Stimulated activated CD8-positive, alpha-beta memory T cell treated with anti-CD3 and anti-CD28 coated beads, Interleukin-4, amount 100 ng/mL, for 1 hour (primary cell): ENCODE results near the gene GUCA1A.
"Not testable (repeated sequence)": the region's sequence is repeated elsewhere in the genome, so short reads cannot be mapped to it uniquely, and the experiment has no call there.

Experiments used
- DNase-seq, 2 donors: peaks; one replicate each; pipeline ENCODE4 v3.0.0-alpha.2; 2020; ENCODE audit warnings: low read depth in 2 of 2, low spot score in 1 of 2

The GUCA1A gene

DNA sequence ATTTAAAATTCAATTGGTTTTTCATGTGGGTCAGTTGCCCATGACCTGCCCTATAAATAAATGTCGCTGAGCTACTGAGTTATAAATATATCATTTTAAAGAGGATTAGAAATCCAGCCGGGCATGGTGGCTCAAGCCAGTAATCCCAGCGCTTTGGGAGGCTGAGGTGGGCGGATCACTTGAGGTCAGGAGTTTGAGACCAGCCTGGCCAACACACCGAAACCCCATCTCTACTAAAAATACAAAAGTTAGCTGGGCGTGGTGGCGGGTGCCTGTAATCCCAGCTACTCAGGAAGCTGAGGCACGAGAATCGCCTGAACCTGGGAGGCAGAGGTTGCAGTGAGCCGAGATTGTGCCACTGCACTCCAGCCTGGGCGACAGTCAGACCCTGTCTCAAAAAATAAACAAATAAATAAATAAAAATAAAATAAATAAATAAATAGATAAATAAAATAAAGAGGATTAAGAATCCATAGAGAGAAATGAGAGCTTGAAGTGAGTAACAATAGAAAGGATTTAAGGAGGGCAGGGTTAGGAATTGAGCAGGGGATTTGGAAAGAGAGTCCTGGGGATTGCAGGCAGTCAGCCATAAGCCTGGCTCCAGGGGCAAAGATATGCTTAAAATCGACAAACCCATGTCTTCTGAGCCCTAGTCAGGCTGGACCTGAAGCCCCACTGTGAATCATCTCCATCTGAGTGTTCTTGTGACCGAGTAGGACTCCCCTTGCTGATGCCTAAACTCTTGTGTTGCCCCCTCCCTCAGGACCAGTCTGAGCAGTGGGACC lies 29.2 kb downstream of the GUCA1A start:
- not testable (repeated sequence) for DNase-seq

DNA sequence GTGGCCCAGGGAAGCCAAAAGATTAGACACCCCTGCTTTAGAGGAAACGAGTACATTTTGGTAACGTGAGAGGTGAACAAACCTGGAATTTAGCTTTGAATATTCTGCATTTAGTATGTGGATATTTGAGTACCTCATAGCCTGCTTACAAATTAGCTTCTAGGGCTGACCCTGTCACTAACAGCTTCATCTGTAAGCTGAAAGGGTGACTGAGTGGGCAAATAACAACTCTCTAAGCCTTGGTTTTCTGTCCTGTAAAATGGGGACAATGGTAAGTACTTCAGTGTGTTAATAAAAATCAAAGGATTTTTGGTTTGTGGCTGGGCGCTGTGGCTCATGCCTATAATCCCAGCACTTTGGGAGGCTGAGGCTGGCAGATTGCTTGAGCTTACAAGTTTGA lies 30.0 kb downstream of the GUCA1A start:
- DNase-seq = no peak

DNA sequence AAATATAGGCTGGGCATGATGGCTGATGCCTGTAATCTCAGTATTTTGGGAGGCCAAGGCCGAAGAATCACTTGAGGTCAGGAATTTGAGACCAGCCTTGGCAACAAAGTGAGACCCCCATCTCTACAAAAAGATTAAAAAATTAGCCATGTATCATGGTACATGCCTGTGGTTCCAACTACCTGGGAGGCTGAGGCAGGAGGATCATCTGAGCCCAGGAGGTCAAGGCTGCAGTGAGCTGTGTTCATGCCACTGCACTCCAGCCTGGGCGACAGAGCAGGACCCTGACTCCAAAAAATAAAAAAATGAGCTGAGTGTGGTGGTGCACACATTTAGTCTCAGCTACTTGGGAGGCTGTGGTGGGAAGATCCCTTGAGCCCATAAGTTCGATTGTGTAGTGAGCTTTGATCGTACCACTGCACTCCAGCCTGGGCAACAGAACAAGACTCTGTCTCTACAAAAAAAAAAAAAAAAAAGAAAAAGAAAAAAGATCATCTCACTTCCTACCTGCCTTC lies 31.7 kb downstream of the GUCA1A start:
- no peak for DNase-seq

DNA sequence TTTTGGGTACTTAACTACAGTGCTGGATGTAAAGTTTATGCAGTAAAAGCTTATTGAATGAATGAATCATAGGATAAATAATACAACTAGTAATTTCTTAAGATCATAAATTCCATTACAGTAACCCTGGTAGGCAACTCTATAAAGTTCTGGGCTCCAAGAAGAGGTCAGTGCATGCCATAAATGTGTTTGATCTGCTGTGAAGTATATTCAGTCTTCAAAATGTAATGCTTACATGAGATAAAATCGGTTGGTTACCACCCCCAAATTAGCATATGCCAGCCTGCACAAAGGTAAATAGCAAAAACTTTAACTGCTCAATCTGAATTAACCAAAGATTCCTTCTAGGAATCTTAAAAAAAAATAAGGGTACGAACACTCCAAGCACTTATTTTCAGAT lies 34.4 kb downstream of the GUCA1A start:
- not testable (repeated sequence) for DNase-seq

DNA sequence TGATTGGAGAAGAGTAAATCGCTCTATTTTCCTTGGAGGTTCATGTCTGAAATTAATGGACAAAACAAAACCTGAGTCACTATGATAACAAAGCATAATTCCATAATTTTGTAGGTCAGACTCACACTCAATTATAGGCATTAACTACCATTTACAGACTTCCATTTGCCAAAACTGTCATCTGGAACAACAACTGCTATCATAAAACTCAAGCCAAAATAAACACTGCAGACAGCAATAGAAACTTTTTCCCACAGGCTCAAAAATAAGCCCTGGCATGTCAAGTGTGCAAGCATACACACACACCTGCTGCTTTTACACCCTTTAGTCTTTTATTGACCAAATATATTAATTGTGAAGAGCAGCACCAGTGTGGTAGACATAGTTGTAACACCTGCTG lies 37.4 kb downstream of the GUCA1A start:
- DNase-seq = no peak

DNA sequence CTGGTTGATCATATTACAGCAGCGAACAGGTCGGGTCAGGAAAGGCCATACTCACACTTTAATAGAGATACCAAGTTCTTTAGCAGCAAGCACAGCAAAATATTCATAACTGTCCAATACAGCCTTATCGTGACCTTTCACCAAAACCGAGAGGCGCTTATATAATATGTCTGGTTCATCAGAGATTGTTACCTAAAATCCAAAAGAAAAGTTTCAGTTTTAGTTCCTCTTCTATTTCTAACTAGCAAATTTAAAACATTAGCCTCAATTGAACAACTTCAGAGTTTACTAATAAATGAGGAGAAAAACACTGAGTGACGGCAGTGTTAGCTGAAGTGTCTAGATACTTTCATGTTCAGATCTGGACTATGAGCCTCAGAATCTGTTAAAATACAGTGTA lies 38.6 kb downstream of the GUCA1A start:
- DNase-seq = no peak

DNA sequence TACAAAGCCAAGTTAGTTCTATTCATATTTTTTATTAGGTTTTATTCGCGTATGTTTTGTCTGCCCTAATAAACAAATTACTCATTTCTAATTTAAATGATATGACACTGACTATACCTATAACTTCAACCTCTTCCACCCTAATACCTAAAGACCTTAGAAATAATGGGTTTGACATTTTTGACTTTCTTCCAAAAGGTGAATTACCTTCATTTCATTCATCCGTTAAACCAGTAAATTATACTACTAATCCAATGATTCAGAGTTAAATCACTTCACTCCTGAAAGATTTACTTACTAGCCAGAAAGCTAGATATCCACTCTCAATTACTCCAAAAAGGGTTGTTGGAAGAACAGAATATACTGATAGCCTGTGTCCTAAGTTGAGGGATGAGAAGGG lies 39.3 kb downstream of the GUCA1A start:
- no peak for DNase-seq

DNA sequence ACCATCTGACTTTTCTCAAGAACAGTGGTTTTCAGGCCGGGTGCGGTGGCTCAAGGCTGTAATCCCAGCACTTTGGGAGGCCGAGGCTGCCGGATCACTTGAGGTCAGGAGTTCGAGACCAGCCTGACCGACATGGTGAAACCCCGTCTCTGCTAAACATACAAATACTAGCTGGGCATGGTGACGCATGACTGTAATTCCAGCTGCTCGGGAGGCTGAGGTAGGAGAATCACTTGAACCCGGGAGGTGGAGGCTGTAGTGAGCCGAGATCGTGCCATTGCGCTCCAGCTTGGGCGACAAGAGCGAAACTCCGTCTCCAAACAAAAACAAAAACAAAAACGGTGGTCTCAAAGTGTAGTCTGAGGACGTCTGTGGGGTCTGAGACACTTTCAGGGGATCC lies 43.3 kb downstream of the GUCA1A start:
- DNase-seq = not testable (repeated sequence)

DNA sequence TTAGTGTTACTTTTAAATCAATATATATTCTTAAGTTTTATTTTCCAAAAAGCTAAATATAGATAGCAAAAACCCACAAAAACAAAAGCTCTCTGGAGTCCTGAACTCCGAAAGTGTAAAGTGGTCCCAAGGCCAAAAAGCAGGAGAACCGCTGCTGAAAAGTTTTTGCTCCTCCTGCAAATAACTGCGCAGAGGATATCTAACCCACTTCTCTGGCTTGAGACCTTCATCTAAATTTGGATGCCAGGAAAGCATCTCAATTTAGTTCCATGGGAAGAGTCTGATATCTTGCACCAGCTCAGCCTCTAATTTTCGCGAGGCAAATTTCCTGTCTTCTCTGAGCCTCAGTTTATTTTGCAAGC lies 44.0 kb downstream of the GUCA1A start:
- DNase-seq = no peak

DNA sequence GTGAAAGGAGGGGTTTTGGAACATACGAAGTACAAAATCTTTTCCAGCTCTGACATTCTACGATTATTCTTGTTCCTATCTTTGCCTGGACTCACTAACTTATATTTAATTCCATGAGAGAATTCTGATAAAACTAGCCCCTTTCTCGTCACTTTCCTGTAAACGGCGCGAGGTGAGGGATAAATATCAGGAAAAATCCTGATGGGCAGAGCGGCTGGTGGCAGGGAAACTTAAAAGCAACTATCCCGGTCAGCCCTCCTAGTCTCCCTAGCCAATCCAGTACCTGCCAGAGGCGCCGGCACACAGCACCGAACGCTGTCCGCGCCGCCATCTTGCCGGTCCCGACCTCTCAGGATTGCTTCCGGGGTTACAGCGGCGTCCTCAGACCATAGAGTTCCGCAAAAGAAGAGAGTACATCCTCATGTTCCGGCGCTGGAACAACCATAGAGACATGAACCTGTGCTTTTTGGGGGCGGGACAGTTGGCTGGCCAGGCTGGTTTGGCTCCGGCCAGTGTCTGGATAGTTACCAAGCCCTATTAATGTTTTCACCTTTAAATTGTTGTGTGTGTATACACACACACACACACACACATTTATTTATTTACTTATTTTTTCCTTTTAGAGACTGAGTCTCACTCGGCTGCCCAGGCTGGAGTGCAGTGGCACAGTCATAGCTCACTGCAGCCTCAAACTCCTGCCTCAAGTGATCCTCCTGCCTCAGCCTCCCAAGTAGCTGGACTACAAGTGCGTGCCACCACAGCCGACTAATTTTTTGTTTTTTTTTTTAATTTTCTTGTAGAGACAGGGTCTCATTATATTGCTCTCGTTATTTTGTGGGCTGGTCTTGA lies 44.6 kb downstream of the GUCA1A start, which contains the start of gene MRPS10:
Gene MRPS10 (minus strand): TSS at position 343 of the 849 bp plus-strand sequence. CDS start 12 bp downstream, at position 331.
- peak; percentile 71 to 83 for DNase-seq

DNA sequence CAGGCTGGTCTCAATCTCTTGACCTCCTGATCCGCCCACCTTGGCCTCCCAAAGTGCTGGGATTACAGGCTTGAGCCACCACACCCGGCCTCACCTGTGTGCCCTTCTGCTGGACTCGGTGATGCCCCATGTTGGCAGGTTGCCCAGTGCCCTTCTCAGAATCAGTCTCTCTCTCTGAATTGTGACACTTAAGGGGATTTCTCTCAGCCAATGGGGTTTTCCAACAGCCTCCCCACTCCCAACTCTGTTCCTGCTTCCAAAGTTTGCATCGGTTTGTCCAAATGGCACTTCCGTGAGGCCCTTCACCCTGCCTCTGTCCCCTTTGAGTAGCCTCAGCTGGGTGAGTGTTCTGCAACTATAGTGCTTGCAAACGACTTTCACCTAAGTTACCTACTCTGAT lies 47.6 kb downstream of the GUCA1A start:
- DNase-seq = no peak

DNA sequence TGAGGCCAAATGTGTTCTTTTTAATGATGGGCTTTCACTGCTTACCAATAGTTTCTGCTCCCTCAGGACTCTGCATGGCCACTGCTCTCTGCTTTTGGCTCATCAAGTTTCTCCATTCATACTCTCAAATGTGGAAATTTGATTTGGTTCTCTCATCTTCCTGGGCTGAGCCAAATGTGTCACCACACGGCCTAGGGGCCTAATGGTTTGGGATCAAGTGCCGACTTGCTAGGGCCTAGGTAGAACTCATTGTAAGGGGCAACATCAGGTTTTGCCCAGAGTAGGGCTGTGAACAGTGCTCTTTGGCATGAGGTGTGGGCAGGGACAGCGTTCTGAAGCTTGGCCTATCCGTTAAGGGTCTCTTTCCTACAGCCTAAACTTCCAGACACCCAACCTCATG lies 48.4 kb downstream of the GUCA1A start:
- no peak for DNase-seq

DNA sequence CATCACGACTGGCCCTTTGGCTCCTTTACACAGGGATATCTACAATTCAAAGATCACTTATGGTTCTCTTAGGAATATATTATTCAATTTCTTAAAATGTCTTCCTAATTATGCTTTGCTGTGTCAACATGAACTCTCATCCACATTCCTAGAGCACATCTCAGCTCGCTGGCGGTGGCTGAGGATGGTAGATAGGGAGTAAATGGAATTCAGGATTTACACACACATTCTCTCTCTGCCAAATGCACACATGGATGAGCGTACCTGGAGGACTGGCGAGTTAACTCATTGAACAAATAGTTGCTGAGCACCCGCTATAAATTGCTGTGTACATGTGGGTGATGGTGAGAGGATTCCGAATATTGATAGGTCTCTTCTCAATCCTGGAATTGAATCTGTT lies 49.3 kb downstream of the GUCA1A start:
- no peak for DNase-seq

DNA sequence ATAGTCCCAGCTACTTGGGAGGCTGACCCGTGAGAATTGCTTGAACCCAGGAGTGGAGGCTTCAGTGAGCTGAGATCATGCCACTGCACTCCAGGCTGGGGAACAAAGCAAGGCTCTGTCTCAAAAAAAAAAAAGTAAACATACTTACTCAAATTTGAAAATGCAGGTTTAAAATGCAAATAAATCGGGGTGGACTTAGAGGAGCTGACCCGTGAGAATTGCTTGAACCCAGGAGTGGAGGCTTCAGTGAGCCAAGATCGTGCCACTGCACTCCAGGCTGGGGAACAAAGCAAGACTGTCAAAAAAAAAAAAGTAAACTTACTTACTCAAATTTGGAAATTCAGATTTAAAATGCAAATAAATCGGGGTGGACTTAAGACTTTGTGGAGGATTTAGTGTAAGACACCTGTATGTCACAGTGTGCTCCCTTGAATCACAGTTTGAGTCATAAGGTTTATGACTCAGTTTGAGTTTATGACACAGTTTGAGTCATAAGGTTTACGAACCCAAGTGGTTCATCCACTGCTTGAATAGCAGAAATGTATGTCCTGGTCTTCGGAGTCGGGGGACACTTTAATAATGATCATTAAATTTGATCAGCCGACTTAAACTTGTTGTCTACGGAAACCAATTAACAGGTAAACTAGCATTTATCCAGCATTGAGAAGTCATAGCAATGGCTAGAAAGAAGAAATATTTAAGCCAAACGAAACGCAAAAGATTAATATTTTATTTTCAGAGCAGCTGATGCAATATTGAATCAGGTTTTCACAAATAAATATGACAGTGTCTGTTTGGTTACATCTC lies 51.3 kb downstream of the GUCA1A start:
- DNase-seq = no peak

DNA sequence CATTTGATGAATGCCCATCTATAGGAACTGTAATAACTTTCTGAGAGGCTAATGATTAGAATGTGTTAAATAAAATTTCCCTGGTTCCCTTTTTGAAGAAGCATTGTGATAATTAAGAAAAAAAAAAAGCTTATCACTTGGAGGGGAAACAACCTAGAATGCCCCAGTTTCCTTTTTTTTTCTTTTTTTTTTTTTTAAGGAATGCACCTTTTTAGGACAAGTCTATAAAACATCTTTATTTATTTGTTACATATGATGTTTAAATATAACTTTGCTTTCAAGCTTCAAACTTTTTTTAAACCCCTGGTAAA lies 51.8 kb downstream of the GUCA1A start:
- no peak for DNase-seq

DNA sequence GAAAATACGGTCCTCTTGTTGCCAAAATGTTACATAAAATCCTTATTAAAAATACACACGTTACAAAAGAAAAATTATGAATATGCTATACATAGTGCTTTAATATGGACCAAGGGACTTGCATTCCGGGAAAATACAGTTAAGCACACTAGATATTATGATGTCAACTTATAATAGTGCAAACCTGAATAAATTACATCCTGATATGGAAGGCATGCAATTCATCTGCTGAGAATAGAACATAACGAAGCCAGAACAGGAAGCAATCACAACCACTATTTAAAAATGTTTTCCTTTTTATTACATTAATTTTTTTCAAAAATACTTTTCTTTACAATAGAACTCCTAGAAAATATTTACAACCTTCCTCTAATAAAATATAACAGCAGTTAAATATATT lies 52.3 kb downstream of the GUCA1A start:
- DNase-seq = no peak

DNA sequence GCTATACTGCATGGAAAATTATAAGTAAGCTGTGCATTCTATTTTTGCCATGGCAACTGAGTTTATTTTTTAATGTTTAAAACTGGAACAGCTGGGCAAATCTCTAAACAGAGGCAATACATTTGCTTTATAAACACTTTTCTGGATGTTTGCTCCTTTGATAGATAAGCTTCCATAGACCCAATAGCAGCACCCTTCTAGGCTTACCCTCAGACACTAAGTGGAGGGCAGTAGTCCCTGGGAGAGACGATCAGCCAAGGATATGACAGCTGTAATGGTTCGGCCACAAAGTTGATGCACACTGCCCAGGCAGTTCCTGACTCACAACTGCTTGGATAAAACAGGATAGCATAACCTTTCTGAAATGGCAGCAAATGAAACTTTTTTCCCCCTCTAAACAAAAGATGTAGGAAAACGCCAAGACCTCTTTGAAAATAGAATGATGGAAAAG lies 53.0 kb downstream of the GUCA1A start:
- DNase-seq = no peak

DNA sequence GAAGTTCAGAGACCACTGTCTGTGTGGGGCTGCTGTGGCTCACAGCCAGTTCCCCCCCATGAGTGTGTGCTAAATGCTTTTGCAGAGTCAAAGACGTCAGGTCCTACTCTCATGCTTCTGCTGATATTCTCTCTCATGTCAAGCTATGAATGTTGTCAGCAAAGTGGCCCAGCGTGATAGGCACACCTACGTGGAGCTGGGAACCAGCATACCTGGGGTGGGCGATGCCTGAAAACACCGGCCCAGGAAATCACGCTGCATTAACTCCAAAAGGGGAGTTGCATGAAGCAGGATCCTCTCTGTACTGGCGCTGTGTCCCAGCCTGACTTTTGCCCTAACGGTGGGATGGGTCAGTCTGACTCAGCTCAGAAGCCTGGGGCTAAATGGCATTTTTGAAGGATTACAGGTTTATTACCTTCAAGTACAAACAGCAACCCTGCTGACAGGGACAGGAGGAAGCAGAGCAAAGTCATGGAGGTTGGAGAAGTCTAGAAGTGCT lies 53.5 kb downstream of the GUCA1A start:
- DNase-seq = no peak

DNA sequence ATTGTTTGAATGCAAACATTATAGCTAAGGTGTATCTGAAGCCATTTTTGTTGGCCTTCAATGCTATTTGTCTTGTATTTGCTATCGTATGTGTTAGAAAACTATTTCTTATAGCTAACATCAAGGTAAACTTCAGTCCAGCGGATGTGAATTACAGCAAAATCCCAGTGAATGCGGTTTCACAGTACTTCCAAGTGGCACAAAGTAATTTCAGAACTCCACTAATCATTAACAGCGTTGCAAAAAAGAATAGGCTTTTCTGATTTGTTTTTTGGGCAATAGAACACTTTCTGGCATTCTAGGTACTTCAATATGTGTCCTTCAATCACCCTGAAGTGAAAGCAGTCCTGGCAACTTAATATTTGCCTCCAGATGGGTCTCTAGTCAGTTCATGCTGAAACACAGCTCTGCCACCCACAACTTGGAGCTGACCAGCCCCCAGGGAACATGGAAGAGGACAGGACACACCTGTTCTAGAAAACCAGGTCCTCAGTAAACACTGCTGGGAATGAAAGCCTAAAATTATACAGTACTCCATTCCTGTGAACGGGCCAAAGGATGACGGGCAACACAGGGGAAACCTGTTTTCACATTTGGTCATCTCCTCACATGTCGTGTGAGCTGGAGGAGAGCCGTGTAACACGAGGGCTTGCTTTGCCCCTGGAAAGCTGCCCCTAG lies 54.1 kb downstream of the GUCA1A start:
- no peak for DNase-seq

DNA sequence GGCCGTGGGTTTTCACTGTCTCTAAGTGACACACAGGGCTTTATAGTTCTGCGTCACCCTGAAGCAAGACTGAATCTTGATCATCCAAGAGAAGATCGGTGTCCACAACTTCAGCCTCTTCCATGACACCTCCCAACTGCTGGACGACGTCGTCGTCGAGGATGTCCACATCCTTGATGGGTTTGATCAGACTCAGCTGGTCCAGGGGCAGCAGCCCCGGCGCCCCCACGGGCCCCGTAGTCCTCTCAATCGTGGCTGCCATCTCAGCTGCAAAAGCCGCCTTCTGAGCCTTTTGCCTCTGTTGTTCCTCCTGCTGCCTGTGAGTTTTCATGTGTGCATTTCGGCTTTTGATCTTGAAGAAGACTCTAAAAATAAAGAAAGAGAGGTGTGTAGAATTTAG lies 55.1 kb downstream of the GUCA1A start:
- no peak for DNase-seq
